CD1c-positive myeloid dendritic cell (primary cell): Measurements from ENCODE around the gene DMAC1.

Experiments used
- DNase-seq: peaks from one replicate; pipeline ENCODE4 v3.0.0-alpha.2; 2016; ENCODE audit errors: extremely low spot score

DMAC1 gene

GRCh38 chr9:7782400-7783120 is 17.0 kb downstream of the DMAC1 start:
- DNase-seq: no peak

GRCh38 chr9:7780261-7780988 is 19.2 kb downstream of the DMAC1 start:
- no peak for DNase-seq

- no peak for DNase-seq
Measured at GRCh38 chr9:7778851-7779600, 20.6 kb downstream of the DMAC1 start.

GRCh38 chr9:7777771-7778170 is 21.8 kb downstream of the DMAC1 start:
- DNase-seq: no peak

- no peak for DNase-seq
Measured at GRCh38 chr9:7770111-7770510, 29.5 kb downstream of the DMAC1 start.

GRCh38 chr9:7762600-7762999 is 37.0 kb downstream of the DMAC1 start:
- DNase-seq: no peak

- DNase-seq: no peak
Measured at GRCh38 chr9:7760014-7760415, 39.6 kb downstream of the DMAC1 start.

- no peak for DNase-seq
Measured at GRCh38 chr9:7756088-7756487, 43.5 kb downstream of the DMAC1 start.

GRCh38 chr9:7752481-7752880 is 47.1 kb downstream of the DMAC1 start:
- no peak for DNase-seq
